ENCODE measurements around the gene TMPRSS9. TPM values are rescaled to one million over a fixed set of nuclear protein-coding genes. Genes with fewer than 3 reads are reported as not detected.
"Not testable (repeated sequence)": the region's sequence is repeated elsewhere in the genome, so short reads cannot be mapped to it uniquely, and the experiment has no call there.

Gene TMPRSS9
- polyA plus RNA-seq, 1 donor from 2014 or later, result not detected

DNA sequence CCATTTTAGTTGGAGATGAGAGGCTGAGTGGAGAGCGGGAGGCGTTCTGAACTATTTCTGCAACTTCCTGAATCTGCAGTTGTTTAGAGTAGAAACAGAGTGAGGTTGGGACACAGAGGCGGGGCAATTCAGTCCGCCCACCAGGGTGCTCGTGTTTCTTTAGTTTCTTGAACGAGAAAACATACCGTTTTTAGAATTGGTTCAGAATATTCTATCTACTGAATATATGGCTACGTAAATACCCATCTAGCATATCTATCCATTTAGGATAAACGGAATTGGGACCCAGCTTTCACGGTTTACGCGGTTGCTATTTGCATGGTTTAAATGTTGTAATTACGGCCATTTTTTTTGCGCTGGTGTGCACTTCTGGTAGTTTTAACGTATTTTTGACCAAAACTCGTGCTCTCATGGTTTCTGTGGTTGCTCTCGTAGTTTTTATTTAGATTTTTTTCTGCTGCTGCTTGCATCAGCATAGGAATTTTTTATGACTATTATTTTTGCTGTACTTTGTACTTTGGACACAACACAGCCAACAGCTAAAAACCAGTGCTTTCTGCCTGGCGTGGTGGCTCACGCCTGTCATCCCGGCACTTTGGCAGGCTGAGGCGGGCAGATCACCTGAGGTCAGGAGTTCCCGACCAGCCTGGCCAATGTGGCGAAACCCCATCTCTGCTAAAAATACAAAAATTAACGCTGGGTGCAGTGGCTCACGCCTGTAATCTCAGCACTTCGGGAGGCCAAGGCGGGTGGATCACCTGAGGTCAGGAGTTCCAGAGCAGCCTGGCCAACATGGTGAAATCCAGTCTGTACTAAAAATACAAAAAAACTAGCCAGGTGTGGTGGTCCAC, 34.6 kb downstream of the TMPRSS9 start:
- no peaks in the 10 kb centered on the region for H3F3A ChIP-seq (ENCODE audit: insufficient read depth, low read length, poor library complexity, severe bottlenecking)
- no peak overlapping the region for H3K9ac ChIP-seq (ENCODE audit: low read length)
- no peak overlapping the region for H3K4me3 ChIP-seq (ENCODE audit: low read length)
- H4K20me1 ChIP-seq (ENCODE audit: insufficient read depth), result no peaks in the 10 kb centered on the region
- no peak overlapping the region for H2AFZ ChIP-seq (ENCODE audit: low read depth, low read length)
- TF ChIP-seq, protein P1, sequence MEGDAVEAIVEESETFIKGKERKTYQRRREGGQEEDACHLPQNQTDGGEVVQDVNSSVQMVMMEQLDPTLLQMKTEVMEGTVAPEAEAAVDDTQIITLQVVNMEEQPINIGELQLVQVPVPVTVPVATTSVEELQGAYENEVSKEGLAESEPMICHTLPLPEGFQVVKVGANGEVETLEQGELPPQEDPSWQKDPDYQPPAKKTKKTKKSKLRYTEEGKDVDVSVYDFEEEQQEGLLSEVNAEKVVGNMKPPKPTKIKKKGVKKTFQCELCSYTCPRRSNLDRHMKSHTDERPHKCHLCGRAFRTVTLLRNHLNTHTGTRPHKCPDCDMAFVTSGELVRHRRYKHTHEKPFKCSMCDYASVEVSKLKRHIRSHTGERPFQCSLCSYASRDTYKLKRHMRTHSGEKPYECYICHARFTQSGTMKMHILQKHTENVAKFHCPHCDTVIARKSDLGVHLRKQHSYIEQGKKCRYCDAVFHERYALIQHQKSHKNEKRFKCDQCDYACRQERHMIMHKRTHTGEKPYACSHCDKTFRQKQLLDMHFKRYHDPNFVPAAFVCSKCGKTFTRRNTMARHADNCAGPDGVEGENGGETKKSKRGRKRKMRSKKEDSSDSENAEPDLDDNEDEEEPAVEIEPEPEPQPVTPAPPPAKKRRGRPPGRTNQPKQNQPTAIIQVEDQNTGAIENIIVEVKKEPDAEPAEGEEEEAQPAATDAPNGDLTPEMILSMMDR (IDR thresholded peaks at IDR 0.05; ENCODE audit: poor library complexity, severe bottlenecking), result no peak
- no peak for TF ChIP-seq MXI1 (conservative IDR thresholded peaks at IDR 0.05; ENCODE audit: poor library complexity, severe bottlenecking)
- TF ChIP-seq RAD21 (conservative IDR thresholded peaks at IDR 0.05), result no peak
- TF ChIP-seq TAF1 (IDR thresholded peaks at IDR 0.05; ENCODE audit: low read depth), result no peak
- no peak for TF ChIP-seq SMC3 (conservative IDR thresholded peaks at IDR 0.05; ENCODE audit: poor library complexity)
- TF ChIP-seq, protein P2, sequence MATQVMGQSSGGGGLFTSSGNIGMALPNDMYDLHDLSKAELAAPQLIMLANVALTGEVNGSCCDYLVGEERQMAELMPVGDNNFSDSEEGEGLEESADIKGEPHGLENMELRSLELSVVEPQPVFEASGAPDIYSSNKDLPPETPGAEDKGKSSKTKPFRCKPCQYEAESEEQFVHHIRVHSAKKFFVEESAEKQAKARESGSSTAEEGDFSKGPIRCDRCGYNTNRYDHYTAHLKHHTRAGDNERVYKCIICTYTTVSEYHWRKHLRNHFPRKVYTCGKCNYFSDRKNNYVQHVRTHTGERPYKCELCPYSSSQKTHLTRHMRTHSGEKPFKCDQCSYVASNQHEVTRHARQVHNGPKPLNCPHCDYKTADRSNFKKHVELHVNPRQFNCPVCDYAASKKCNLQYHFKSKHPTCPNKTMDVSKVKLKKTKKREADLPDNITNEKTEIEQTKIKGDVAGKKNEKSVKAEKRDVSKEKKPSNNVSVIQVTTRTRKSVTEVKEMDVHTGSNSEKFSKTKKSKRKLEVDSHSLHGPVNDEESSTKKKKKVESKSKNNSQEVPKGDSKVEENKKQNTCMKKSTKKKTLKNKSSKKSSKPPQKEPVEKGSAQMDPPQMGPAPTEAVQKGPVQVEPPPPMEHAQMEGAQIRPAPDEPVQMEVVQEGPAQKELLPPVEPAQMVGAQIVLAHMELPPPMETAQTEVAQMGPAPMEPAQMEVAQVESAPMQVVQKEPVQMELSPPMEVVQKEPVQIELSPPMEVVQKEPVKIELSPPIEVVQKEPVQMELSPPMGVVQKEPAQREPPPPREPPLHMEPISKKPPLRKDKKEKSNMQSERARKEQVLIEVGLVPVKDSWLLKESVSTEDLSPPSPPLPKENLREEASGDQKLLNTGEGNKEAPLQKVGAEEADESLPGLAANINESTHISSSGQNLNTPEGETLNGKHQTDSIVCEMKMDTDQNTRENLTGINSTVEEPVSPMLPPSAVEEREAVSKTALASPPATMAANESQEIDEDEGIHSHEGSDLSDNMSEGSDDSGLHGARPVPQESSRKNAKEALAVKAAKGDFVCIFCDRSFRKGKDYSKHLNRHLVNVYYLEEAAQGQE (IDR thresholded peaks at IDR 0.05; ENCODE audit: borderline replicate concordance), result no peak
- no peak for TF ChIP-seq POLR2AphosphoS5 (IDR thresholded peaks at IDR 0.05)
- TF ChIP-seq EZH2 (IDR thresholded peaks at IDR 0.05; ENCODE audit: borderline replicate concordance, insufficient read depth, low read length, poor library complexity, severe bottlenecking), result no peak
- no peak for TF ChIP-seq EP300 (conservative IDR thresholded peaks at IDR 0.05; ENCODE audit: poor library complexity, severe bottlenecking)
- H3K9me3 ChIP-seq (ENCODE audit: low read length), result no peaks in the 10 kb centered on the region
- H3K79me2 ChIP-seq (replicated peaks; ENCODE audit: insufficient read depth, low read length), result no peaks in the 10 kb centered on the region
- H3K27ac ChIP-seq (ENCODE audit: low read length), result no peak overlapping the region
- no peaks in the 10 kb centered on the region for H3K36me3 ChIP-seq (ENCODE audit: insufficient read depth, low read length)
- no peak overlapping the region for H3K4me2 ChIP-seq (ENCODE audit: low read length)
- H3K9me2 ChIP-seq (ENCODE audit: insufficient read depth, low read length), result no peaks in the 10 kb centered on the region
- no peaks in the 10 kb centered on the region for H3K27me3 ChIP-seq (ENCODE audit: insufficient read depth, low read depth, low read length)

DNA sequence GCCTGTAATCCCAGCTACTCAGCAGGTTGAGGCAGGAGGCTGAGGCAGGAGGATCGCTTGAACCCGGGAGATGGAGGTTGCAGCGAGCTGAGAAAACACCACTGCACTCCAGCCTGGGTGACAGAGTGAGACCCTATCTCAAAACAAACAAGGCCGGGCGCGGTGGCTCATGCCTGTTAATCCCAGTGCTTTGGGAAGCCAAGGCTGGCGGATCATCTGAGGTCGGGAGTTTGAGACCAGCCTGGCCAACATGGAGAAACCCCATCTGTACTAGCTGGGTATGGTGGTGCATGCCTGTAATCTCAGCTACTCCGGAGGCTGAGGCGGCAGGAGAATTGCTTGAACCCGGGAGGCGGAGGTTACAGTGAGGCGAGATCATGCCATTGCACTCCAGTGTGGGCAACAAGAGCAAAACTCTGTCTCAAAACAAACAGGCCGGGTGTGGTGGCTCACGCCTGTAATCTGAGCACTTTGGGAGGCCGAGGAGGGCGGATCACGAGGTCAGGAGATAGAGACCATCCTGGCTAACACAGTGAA, 35.3 kb downstream of the TMPRSS9 start:
- not testable (repeated sequence) for H3K27me3 ChIP-seq (ENCODE audit: insufficient read depth, low read depth, low read length); H3K27ac ChIP-seq (ENCODE audit: low read length); H3F3A ChIP-seq (ENCODE audit: insufficient read depth, low read length, poor library complexity, severe bottlenecking)

DNA sequence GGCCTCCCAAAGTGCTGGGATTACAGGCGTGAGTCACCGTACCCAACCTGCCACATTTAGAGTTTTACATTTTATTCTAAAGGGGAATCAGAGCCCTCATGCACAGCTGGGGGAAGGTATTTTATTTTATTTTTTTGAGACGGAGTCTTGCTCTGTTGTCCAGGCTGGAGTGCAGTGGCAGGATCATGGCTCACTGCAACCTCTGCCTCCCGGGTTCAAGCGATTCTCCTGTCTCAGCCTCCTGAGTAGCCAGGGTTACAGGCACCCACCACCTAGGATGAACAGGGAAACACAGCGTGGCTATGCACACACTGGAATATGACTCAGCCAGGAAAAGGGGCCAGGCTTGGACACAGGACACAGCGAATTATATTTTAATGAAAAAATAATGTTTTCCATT, 37.1 kb downstream of the TMPRSS9 start:
- H3K9me2 ChIP-seq (ENCODE audit: insufficient read depth, low read length); H3K9ac ChIP-seq (ENCODE audit: low read length); H3K27ac ChIP-seq (ENCODE audit: low read length); H3F3A ChIP-seq (ENCODE audit: insufficient read depth, low read length, poor library complexity, severe bottlenecking); H3K79me2 ChIP-seq (replicated peaks; ENCODE audit: insufficient read depth, low read length); H3K9me3 ChIP-seq (ENCODE audit: low read length); H4K20me1 ChIP-seq (ENCODE audit: insufficient read depth); H2AFZ ChIP-seq (ENCODE audit: low read depth, low read length); H3K36me3 ChIP-seq (ENCODE audit: insufficient read depth, low read length); H3K27me3 ChIP-seq (ENCODE audit: insufficient read depth, low read depth, low read length); H3K4me2 ChIP-seq (ENCODE audit: low read length); H3K4me3 ChIP-seq (ENCODE audit: low read length): not testable (repeated sequence)

More for the DNA sequence above, 35.3 kb downstream of the TMPRSS9 start:
- not testable (repeated sequence) for H2AFZ ChIP-seq (ENCODE audit: low read depth, low read length); H3K4me2 ChIP-seq (ENCODE audit: low read length); H4K20me1 ChIP-seq (ENCODE audit: insufficient read depth); H3K9ac ChIP-seq (ENCODE audit: low read length); H3K9me2 ChIP-seq (ENCODE audit: insufficient read depth, low read length); H3K9me3 ChIP-seq (ENCODE audit: low read length); H3K4me3 ChIP-seq (ENCODE audit: low read length); H3K79me2 ChIP-seq (replicated peaks; ENCODE audit: insufficient read depth, low read length); H3K36me3 ChIP-seq (ENCODE audit: insufficient read depth, low read length)

All from neural cell (in vitro differentiated cells).